ENCODE results near the gene ATP2B3.

Gene ATP2B3

GRCh38 chrX:153572601-153573000 is 55.2 kb downstream of the ATP2B3 start:
- DNase-seq (ENCODE audit: low read depth): no peak

- DNase-seq (ENCODE audit: low read depth): no peak
These were observed 56.5 kb downstream of the ATP2B3 start for GRCh38 chrX:153573984-153574383.

GRCh38 chrX:153576239-153576870 is 58.9 kb downstream of the ATP2B3 start:
- no peak for DNase-seq (ENCODE audit: low read depth)

- no peak for DNase-seq (ENCODE audit: low read depth)
These were observed 59.5 kb downstream of the ATP2B3 start for GRCh38 chrX:153576961-153577360.

GRCh38 chrX:153578200-153578835 is 60.9 kb downstream of the ATP2B3 start:
- DNase-seq (ENCODE audit: low read depth): no peak

- DNase-seq (ENCODE audit: low read depth): no peak
These were observed 61.4 kb downstream of the ATP2B3 start for GRCh38 chrX:153578889-153579288.

- DNase-seq (ENCODE audit: low read depth): no peak
These were observed 63.4 kb downstream of the ATP2B3 start for GRCh38 chrX:153580700-153581386.

- no peak for DNase-seq (ENCODE audit: low read depth)
These were observed 65.5 kb downstream of the ATP2B3 start for GRCh38 chrX:153582896-153583295.

GRCh38 chrX:153583433-153583832 is 66.0 kb downstream of the ATP2B3 start:
- DNase-seq (ENCODE audit: low read depth): no peak

- no peak for DNase-seq (ENCODE audit: low read depth)
These were observed 68.4 kb downstream of the ATP2B3 start for GRCh38 chrX:153585827-153586226.

GRCh38 chrX:153587342-153587741 is 69.9 kb downstream of the ATP2B3 start:
- DNase-seq (ENCODE audit: low read depth): no peak

GRCh38 chrX:153588021-153588781 is 70.8 kb downstream of the ATP2B3 start:
- DNase-seq (ENCODE audit: low read depth): no peak

- no peak for DNase-seq (ENCODE audit: low read depth)
These were observed 71.5 kb downstream of the ATP2B3 start for GRCh38 chrX:153588782-153589446.

- no peak for DNase-seq (ENCODE audit: low read depth)
These were observed 73.8 kb downstream of the ATP2B3 start for GRCh38 chrX:153590961-153591956.

GRCh38 chrX:153592091-153592833 is 74.8 kb downstream of the ATP2B3 start:
- no peak for DNase-seq (ENCODE audit: low read depth)

- DNase-seq (ENCODE audit: low read depth): no peak
These were observed 75.7 kb downstream of the ATP2B3 start for GRCh38 chrX:153592966-153593688.

GRCh38 chrX:153593811-153594500 is 76.5 kb downstream of the ATP2B3 start:
- no peak for DNase-seq (ENCODE audit: low read depth)

- DNase-seq (ENCODE audit: low read depth): no peak
These were observed 77.9 kb downstream of the ATP2B3 start for GRCh38 chrX:153595387-153595786.

All from GM04504 (cell line).